ENCODE data around the gene CPNE2.

Gene CPNE2

DNA sequence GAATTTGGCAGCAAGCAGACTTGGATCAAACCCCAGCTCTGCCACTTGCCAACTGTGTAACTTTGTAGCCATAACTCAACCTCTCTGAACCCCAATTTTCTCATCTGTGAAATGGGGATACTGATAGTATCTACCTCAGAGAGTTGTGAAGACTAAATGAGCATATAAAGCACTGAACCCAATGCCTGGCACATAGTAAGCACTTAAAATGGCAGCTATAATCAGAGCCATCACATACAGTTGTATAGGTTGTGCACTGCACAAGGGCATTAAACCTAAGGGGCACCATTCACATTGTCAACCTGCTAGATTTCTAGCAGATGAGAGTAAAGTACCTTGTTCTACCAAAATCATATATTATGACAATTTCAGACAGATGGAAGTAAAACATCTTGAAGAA, 10.6 kb upstream of the CPNE2 start:
- no peak for TF ChIP-seq CTCF (conservative IDR thresholded peaks at IDR 0.05; ENCODE audit: low read depth, low read length)
- no peak for DNase-seq (ENCODE audit: low read depth)
- no peak overlapping the region for H3K4me3 ChIP-seq (ENCODE audit: low read depth, low read length)

DNA sequence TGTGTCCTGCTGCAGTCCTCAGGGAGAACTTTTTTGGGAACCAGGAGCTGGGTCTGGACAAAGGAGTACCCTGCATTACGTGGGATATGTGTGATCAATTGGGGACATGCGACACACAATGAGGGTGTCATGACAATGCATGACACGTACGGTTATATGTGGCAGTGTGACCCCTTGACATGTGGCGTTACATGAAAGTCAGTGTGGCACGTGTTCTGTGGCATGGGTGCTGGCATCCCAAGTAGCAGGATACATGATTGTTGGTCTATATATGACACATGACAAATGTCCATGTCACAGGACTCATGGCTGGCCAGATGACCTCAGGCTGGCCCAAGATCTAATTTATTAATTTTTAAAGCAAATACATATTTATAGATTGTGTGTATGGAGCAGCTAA, 9.7 kb upstream of the CPNE2 start:
- no peak for TF ChIP-seq CTCF (conservative IDR thresholded peaks at IDR 0.05; ENCODE audit: low read depth, low read length)
- no peak for DNase-seq (ENCODE audit: low read depth)
- H3K4me3 ChIP-seq (ENCODE audit: low read depth, low read length): no peak overlapping the region

DNA sequence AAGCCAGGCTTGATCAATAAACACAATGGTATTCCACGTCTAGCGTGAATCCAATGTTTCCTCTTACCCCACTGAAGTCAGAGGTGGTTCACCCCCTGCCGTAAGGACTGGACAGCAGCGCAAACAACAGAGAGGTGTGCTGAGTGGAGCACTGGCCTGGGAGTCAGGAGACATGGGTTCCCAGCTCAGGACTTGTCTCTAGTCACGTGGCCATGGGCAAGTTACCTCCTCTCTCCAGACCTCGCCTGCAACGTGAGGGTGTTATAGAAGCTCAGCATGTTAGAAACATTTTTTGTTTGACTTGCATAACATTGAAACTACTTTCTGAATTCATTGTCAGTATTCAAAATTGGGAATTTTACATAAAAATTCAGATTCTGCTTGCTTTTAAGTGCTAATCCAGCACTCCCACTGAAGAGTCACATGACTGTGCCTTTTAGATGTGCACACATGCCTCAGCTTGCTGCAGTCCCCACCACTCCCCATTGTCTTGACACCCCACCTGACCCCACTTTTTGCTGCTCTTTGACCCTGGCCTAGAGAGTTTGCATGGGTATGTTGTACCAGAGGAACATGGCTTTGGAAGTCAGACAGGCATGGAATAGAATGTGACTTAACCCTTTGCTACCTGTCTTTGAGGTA, 8.8 kb upstream of the CPNE2 start:
- no peak for TF ChIP-seq CTCF (conservative IDR thresholded peaks at IDR 0.05; ENCODE audit: low read depth, low read length)
- H3K4me3 ChIP-seq (ENCODE audit: low read depth, low read length): no peak overlapping the region
- DNase-seq (ENCODE audit: low read depth): no peak

DNA sequence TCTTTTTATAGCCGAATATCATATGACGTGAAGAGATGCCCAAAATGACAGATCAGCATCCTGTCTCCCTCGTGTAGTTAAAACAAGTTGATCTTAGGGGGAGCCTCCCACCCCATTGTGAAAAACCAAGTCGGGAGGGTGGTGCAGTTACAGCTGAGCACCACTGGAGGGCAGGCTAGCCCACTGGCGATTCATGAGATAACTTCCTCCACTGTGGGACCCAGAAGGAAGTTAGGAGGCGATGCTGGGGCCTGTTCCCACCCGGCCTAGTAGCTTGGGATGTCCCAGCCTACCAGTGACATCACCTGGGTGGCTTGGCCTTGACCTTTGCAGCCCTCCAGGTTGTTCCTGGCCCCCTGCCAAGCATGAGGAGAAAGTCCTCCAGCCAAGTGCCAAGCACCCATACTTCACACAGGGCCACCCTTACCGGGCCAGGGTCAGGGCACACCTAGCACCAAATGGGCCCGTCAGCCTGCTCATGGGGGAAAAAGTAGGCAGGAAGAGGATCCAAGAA, 8.1 kb upstream of the CPNE2 start:
- DNase-seq (ENCODE audit: low read depth): peak; percentile 79
- TF ChIP-seq CTCF (conservative IDR thresholded peaks at IDR 0.05; ENCODE audit: low read depth, low read length): peak; percentile 99
- H3K4me3 ChIP-seq (ENCODE audit: low read depth, low read length): no peak overlapping the region

DNA sequence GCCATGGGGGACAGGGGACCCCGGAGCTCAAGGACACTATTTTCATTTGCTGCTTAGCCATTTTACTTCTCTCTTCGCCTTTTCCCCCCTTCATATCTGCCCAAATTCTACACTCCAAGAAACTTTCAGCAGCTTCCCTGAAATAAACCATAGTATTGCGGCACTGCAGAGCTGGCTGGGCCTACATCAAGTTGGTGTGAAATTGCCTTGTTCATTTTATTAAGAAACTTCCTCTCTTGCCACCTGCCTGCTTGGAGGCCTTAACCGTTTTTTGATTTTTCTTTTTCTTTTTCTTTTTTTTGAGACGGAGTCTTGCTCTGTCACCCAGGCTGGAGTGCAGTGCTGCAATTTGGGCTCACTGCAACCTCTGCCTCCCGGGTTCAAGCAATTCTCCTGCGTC, 7.4 kb upstream of the CPNE2 start:
- DNase-seq (ENCODE audit: low read depth): no peak
- no peak overlapping the region for H3K4me3 ChIP-seq (ENCODE audit: low read depth, low read length)
- TF ChIP-seq CTCF (conservative IDR thresholded peaks at IDR 0.05; ENCODE audit: low read depth, low read length): no peak

- TF ChIP-seq CTCF (conservative IDR thresholded peaks at IDR 0.05; ENCODE audit: low read depth, low read length): no peak
- H3K4me3 ChIP-seq (ENCODE audit: low read depth, low read length): no peak overlapping the region
- no peak for DNase-seq (ENCODE audit: low read depth)
Observed at GRCh38 chr16:57087003-57087402, 5.4 kb upstream of the CPNE2 start.

GRCh38 chr16:57089406-57089805, 3.0 kb upstream of the CPNE2 start:
- no peak for DNase-seq (ENCODE audit: low read depth)
- no peak for TF ChIP-seq CTCF (conservative IDR thresholded peaks at IDR 0.05; ENCODE audit: low read depth, low read length)
- H3K4me3 ChIP-seq (ENCODE audit: low read depth, low read length): no peak overlapping the region
